MCF 10A (cell line): ENCODE measurements around the gene MIEF1. TPM values are rescaled to one million over a fixed set of nuclear protein-coding genes. Genes with fewer than 3 reads are reported as not detected.

Source experiments
- Bru-seq: library from RNA; stranded (reverse); fragments of 400-500 nt; gene quantifications from one replicate; lab custom pipeline; 2021; lab: Mats Ljungman, UMichigan
- BruChase-seq, 2 experiments: library from RNA; stranded (reverse); fragments of 400-500 nt; gene quantifications; one replicate each; lab custom pipeline; 2021; lab: Mats Ljungman, UMichigan
- BruUV-seq: library from RNA; stranded (reverse); fragments of 400-500 nt; replicated peaks from 2 replicates; lab custom pipeline; 2021; lab: Mats Ljungman, UMichigan
- CTCF ChIA-PET: fragments of 300-600 bp; sonication (Branson Sonifier 250); formaldehyde crosslinking; extraction: SDS; loops from one replicate; lab custom pipeline; 2021; ENCODE audit warnings: antibody characterized with exemption, inconsistent platforms; lab: Yijun Ruan, JAX
- POLR2A ChIA-PET: fragments of 300-600, 350-650 bp; sonication (Branson Sonifier 250); formaldehyde crosslinking; extraction: SDS; loops from one replicate; lab custom pipeline; 2020; ENCODE audit warnings: antibody characterized with exemption, inconsistent platforms; lab: Yijun Ruan, JAX
- DNase-seq: peaks from one replicate; pipeline ENCODE4 v3.0.0-alpha.2; 2018; ENCODE audit not compliant: unreplicated experiment
- H3K27ac Mint-ChIP-seq: one replicate; pipeline ENCODE4 v1.8.0; 2022; ENCODE audit warnings: mild to moderate bottlenecking, low read depth, mixed read lengths; ENCODE audit not compliant: unreplicated experiment
- H3K27me3 Mint-ChIP-seq: one replicate; pipeline ENCODE4 v1.8.0; 2022; ENCODE audit warnings: mixed read lengths; ENCODE audit not compliant: insufficient read depth, unreplicated experiment
- H3K36me3 Mint-ChIP-seq: one replicate; pipeline ENCODE4 v1.8.0; 2022; ENCODE audit warnings: mild to moderate bottlenecking, moderate library complexity, mixed read lengths; ENCODE audit not compliant: insufficient read depth, unreplicated experiment
- H3K4me1 Mint-ChIP-seq: one replicate; pipeline ENCODE4 v1.8.0; 2022; ENCODE audit warnings: mixed read lengths; ENCODE audit not compliant: insufficient read depth, unreplicated experiment
- H3K4me3 Mint-ChIP-seq: one replicate; pipeline ENCODE4 v1.8.0; 2022; ENCODE audit warnings: mild to moderate bottlenecking, moderate library complexity, mixed read lengths; ENCODE audit not compliant: unreplicated experiment
- H3K9me3 Mint-ChIP-seq: one replicate; pipeline ENCODE4 v1.8.0; 2022; ENCODE audit warnings: mixed read lengths; ENCODE audit not compliant: unreplicated experiment
- CTCF ChIP-seq: fragments of 200-600 bp; IDR thresholded peaks from one replicate; pipeline ENCODE4 v1.8.0; 2022; ENCODE audit warnings: antibody characterized with exemption, mild to moderate bottlenecking; ENCODE audit not compliant: unreplicated experiment
- intact Hi-C: fragments of 100-400 bp; cut with micrococcal nuclease; formaldehyde crosslinking; loops from 2 replicates; pipeline ENCODE4 v1.14.1; 2022
- long read RNA-seq: library from polyadenylated mRNA; stranded (forward); transcript quantifications from one replicate; pipeline ENCODE4 v2.0.0, GENCODE V29; 2022
- total RNA-seq: library from RNA; stranded (reverse); gene quantifications from 2 replicates; pipeline ENCODE4 v1.2.3, GENCODE V29; 2022

The MIEF1 gene
- total RNA-seq, result 37.0 and 40.2 TPM in 2 replicates
- Bru-seq, nascent RNA, result percentile 83 among the genes with signal in this experiment
- BruChase-seq, experiment 1, labeled RNA remaining after a 6-hour chase, result percentile 90 among the genes with signal in this experiment
- BruChase-seq, experiment 2, labeled RNA remaining after a 2-hour chase, result percentile 91 among the genes with signal in this experiment
- long read RNA-seq, full-length matches to known transcripts, result 54 of 93 reads
- long read RNA-seq, partial matches to known transcripts, result 8 of 93 reads
- long read RNA-seq, other reads (novel, unspliced or antisense), result 31 of 93 reads

- intact Hi-C loops, result loop anchor here (2.0 kb wide), 1 partner anchor 19 kb away; the partner anchor contains the start of gene ATF4
- peak; percentile 96 for DNase-seq
- TF ChIP-seq CTCF, result no peak
- H3K4me3 Mint-ChIP-seq, result peak within 1 kb of the TSS; percentile 79
- ChIA-PET CTCF (interaction anchor here (0.6 to 2.0 kb wide), 7 partner anchors 8 to 492 kb away, joined by 3 to 8 read pairs (median 3); no protein-coding TSS in a partner anchor), POLR2A (interaction anchor here (0.6 to 4.3 kb wide), 22 partner anchors 10 to 1040 kb away, joined by 3 to 58 read pairs (median 5); partner anchors contain the start of genes ATF4, RPL3, RPS19BP1 and TNRC6B)
- peak within 1 kb of the TSS; percentile 59 for H3K27ac Mint-ChIP-seq
- H3K36me3 Mint-ChIP-seq, result peaks cover 34% of the 10 kb centered on the region
- BruUV-seq, result no TSS peak
- peaks cover 24% of the 10 kb centered on the region for H3K4me1 Mint-ChIP-seq
- no peaks in the 10 kb centered on the region for H3K27me3 Mint-ChIP-seq
- no peaks in the 10 kb centered on the region for H3K9me3 Mint-ChIP-seq
Observed at GRCh38 chr22:39502109-39502788, at the start of gene MIEF1. Gene MIEF1 (plus strand): TSS chr22:39502290. CDS start chr22:39511295, 9,005 bp downstream.

- intact Hi-C loops, result no loop called here
- DNase-seq, result no peak
- TF ChIP-seq CTCF, result no peak
- Mint-ChIP-seq H3K27me3 (peaks cover 32% of the 10 kb centered on the region), H3K9me3 (no peaks in the 10 kb centered on the region), H3K4me3 (no peak overlapping the region), H3K4me1 (no peaks in the 10 kb centered on the region), H3K36me3 (no peaks in the 10 kb centered on the region), H3K27ac (no peak overlapping the region)
- POLR2A ChIA-PET, result interaction anchor here (0.8 kb wide), 2 partner anchors 53 to 67 kb away, joined by 3 read pairs; partner anchors contain the start of genes ATF4 and TAB1
- BruUV-seq, result no TSS peak
- CTCF ChIA-PET, result interaction anchor here (1.1 kb wide), 2 partner anchors 26 to 48 kb away, joined by 3 to 5 read pairs; no protein-coding TSS in a partner anchor
Observed at GRCh38 chr22:39452740-39453040, 49.4 kb upstream of the MIEF1 start.

GRCh38 chr22:39453765-39454378 is 48.2 kb upstream of the MIEF1 start:
- BruUV-seq, result no TSS peak
- Mint-ChIP-seq H3K27ac (no peak overlapping the region), H3K9me3 (no peaks in the 10 kb centered on the region), H3K27me3 (peaks cover 42% of the 10 kb centered on the region), H3K4me3 (no peak overlapping the region), H3K4me1 (no peaks in the 10 kb centered on the region), H3K36me3 (no peaks in the 10 kb centered on the region)
- DNase-seq, result peak; percentile 10
- POLR2A ChIA-PET, result no interaction called here
- TF ChIP-seq CTCF, result no peak
- intact Hi-C loops, result no loop called here
- CTCF ChIA-PET, result interaction anchor here (1.1 to 1.2 kb wide), 2 partner anchors 25 to 62 kb away, joined by 3 to 5 read pairs; no protein-coding TSS in a partner anchor
